Prostate gland (tissue), 2 donors: ENCODE results near the gene CXXC5.

Source experiments
- POLR2A ChIP-seq: fragments of 450-650 bp; IDR thresholded peaks from one replicate; pipeline ENCODE4 v1.6.1; 2016; ENCODE audit warnings: antibody characterized with exemption, mild to moderate bottlenecking
- POLR2AphosphoS5 ChIP-seq: sonication (generic); formaldehyde crosslinking; IDR thresholded peaks from one replicate; pipeline ENCODE4 v1.6.1; 2017; ENCODE audit warnings: antibody characterized with exemption
- TF ChIP-seq, protein P1 (sequence below), 4 experiments: fragments of 200-600 bp in 2 of 4; fragments of 450-650 bp in 2 of 4; sonication (generic) in 2 of 4; IDR thresholded peaks; 1 replicate in 3 of 4; 2 replicates in 1 of 4; pipeline ENCODE4 v1.5.1; 2016 to 2019; ENCODE audit warnings: antibody characterized with exemption in 4 of 4, mild to moderate bottlenecking in 2 of 4, moderate library complexity in 2 of 4

DNA sequence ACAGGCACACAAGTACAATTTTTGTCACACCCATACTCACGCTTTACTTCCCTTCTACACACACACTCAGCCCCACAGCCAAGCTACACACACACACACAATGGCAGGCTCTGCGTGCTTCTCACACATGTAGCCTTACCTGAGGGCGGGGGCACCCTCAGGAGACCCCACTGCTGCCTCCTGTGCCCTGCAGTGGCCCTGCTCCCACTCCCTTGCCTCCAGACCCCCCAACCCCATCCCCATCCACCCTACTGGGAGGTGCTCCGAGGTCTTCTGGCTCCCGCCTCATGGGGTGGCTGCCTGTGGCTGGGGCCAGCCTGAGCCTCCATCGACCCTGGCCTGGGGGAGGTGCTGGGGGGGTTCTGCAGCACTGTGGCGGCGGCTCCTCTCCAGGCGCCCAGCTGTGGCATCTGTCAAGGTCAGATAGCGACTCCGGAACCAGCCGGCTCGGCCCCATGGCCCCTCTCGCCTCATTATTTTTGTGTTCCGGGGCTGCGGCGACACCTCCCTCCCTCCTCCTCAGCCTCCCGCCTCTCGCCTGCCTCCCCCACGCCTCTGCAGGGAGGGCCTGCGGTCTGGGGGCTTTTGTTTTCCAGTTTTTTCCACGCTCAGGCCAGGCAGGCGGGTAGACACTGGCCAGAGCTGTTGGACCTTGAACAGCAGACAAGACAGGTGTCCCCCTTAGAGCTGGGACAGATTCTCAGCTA, 21.7 kb downstream of the CXXC5 start:
- TF ChIP-seq, protein P1, sequence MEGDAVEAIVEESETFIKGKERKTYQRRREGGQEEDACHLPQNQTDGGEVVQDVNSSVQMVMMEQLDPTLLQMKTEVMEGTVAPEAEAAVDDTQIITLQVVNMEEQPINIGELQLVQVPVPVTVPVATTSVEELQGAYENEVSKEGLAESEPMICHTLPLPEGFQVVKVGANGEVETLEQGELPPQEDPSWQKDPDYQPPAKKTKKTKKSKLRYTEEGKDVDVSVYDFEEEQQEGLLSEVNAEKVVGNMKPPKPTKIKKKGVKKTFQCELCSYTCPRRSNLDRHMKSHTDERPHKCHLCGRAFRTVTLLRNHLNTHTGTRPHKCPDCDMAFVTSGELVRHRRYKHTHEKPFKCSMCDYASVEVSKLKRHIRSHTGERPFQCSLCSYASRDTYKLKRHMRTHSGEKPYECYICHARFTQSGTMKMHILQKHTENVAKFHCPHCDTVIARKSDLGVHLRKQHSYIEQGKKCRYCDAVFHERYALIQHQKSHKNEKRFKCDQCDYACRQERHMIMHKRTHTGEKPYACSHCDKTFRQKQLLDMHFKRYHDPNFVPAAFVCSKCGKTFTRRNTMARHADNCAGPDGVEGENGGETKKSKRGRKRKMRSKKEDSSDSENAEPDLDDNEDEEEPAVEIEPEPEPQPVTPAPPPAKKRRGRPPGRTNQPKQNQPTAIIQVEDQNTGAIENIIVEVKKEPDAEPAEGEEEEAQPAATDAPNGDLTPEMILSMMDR (IDR thresholded peaks at IDR 0.05) = no peak
- TF ChIP-seq POLR2AphosphoS5 = no peak
- TF ChIP-seq POLR2A = no peak
